Hippocampal formation (tissue), 2 donors: ENCODE results near the gene TMA7.
A peak's percentile ranks its signal among the peaks of the same experiment; 100 is the strongest.
"Not testable (repeated sequence)": the region's sequence is repeated elsewhere in the genome, so short reads cannot be mapped to it uniquely, and the experiment has no call there.

ENCODE experiments used
- DNase-seq, 2 donors: peaks; one replicate each; lab custom pipeline; 2025; lab: John Stamatoyannopoulos, UW

Gene TMA7

DNA sequence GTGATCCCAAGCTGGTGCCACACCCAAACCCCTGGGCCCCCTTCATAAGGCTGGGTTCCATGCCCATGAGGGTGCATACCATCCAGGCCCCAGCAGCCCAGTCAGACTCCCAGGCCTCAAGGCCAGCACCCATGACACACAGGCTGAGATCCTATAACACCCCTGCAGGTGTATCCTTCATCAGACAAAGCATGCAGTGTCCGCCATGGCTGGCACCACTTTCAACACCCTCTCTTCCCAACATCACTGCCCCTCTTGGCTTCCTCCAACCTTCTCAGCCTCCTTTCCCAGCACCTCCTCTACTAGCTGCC, 3.6 kb upstream of the TMA7 start:
- no peak for DNase-seq

DNA sequence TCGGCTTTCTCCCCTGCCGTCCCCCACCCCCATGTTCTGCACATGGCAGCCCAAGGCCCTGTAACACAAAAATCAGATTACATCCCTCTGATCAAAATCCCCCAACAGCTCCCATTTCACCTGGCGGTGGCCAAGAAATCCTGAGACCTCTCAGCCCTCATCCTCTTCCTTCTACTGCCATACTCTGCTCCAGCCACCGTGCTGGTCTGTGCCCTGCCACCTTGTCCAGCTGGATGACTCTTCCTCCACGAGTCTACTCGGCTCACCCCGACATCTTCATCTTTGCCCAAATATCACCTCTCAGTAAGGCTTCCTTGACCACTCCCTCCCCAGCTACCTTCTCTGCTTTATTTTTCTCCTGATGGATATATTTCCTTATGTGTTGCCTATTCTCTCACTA, 3.2 kb upstream of the TMA7 start:
- DNase-seq, result no peak

DNA sequence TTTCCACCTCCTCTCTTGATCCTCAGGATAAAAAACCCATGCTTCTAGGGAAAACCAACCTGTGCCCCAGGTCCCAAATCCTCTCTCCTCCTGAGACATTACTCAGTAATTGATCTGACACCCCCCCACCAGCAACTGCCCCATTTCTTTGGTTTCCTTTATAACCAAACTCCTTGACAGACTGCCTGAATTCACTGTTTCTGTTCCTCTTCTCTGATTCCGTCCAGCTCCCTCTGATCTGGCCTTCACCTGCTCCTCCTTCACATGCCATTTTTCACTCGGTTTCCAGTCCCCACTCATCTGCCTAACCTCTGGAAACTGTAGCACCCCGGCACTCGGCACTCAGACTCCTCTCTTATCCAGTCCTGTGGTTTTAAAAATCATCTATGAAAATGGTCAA, 2.2 kb upstream of the TMA7 start:
- no peak for DNase-seq

DNA sequence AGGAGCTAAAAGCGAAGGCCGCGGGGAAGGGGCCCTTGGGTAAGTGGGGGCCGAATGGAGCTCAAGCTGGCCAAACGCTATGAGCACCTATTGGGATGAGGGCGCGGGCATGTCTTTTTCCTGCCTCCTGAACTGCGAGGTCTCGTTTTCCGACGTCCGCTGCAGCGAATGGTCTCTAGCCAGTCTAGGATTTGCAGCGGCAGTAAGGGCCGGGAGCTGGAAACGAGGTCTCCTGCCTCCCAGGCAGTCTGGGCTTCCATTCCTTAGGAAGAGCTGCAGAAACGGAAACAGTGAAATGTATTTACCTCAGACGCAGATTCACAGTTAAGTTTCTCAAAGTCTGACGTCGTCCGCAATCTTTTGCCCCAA, 517 bp downstream of the TMA7 start:
- DNase-seq, result no peak

DNA sequence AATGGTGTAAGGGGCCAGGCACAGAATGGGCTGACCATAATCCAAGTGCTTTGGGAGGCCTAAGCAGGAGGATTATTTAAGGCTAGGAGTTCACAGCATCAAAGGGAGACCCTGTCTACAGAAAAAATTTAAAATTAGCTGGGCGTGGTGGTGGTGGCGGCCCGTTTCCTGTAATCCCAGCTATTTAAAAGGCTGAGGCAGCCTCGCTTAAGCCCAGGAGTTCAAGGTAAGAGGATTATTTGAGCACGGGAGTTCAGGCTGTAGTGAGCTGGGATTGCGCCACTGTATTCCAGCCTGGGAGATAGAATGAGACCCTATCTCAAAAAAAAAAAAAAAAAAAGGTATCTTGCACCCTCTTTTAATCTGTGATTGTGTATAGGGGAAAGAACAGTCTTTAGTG, 1.9 kb downstream of the TMA7 start:
- no peak for DNase-seq

DNA sequence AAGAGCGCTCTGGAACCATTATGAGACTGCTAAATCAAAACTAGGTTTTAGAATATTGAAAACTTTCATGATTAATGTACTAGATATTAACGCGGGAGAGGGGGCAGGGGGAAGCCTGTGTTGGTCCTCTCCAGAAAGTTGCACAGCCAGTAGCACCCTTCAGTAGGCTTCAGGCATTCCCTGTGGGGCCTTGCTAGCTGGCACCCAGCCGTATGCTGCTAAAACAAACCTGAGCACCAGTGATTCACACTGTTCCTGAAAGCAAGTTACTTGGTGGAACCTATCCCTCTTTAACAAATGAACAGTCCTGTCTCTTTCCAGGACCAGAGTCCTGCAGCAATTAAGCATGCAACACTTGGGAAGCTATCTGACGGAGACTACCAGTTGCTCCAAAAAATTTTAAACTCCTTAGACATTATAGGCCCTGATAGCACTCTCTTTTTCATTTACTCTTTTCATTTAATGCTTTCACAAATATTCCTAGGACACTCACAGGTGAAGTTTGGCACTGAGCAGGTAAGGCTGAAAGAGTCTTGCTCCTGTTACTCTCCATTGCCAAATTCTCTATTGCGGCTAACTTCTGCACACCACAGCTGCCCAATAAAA, 5.3 kb downstream of the TMA7 start:
- no peak for DNase-seq

DNA sequence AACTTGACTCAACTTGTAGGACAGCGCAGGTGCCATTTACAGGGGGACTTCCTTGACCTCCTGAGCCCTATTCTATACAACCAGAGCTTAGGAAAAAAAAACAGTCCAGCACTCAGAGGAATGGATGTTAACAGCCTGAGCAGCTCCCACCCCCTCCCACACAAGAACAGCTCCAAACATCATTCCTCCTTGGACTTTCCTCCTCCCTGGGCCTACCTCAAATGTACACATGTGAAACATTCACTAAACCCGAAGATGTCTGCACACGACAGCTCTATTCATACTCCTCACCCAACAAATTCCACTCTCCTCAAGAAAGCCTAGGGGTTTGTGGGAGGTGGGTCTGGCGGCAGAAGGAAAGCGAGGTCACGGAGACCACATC, 6.0 kb downstream of the TMA7 start:
- DNase-seq, result no peak

DNA sequence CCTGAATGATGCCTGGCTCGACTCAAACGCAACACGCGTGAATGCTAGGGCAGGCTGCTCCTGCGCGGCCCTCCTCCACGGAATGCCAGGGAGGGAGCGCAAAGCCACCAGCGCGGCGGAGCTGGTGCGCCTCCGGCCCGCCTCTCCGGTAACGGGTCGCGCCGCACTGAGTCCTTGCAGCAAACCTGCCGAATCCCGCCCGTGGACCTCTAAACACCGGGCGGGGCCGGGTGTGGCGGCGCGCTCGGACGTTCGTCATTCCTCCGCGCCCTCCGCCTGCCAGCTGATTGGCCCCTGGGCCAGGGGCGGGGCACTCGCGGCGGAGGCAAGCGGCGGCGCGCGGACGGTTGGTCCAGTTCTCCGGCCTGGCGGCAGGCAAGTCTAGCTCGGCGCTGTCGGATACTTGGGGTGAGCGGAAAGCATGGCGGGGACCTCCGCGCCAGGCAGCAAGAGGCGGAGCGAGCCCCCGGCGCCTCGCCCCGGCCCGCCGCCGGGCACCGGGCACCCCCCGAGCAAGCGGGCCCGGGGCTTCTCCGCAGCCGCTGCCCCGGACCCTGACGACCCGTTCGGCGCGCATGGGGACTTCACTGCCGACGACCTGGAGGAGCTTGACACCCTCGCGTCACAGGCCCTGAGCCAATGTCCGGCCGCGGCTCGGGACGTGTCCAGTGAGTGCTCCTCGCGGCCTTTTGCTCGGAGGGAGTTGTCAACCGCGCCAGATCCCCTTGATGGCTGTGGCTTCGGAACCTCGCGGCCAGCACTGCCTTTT, 6.6 kb downstream of the TMA7 start, which contains the start of gene ATRIP:
ATRIP (plus strand) TSS at position 313 of the 769 bp plus-strand sequence; CDS start at position 422, 109 bp downstream.
- DNase-seq, result peak; percentile 77 to 85

DNA sequence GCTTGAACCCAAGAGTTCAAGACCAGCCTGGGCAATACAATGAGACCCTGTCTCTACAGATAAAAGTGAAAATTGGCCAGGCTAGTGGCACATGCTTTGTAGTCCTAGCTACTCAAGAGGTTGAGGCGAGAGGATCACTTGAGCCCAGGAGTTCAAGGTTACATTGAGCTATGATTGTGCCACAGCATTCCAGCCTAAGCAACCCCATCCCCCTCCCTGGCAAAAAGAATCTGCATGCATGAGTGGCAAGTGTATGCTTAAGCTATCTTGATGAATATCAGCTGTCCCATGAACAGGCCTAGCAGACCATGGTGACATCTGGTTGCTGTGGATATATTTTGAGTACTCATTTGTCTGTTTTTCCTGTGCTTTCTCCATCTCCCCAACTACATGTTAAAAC, 11.2 kb downstream of the TMA7 start:
- no peak for DNase-seq

DNA sequence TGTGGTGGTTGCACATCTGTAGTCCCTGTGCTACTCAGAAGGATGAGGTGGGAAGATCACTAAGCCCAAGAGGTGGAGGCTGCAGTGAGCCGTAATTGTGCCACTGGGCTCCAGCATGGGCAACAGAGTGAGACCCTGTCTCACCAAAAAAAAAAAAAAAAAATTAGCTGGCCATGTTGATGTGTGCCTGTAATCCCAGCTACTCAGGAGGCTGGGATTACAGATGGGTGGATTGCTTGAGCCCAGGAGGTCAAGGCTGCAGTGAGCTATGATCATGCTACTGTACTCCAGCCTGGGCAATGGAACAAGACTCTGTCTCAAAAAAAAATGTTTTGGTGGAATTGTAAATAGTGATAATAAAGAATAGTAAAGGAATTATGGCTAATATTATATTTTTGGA, 16.4 kb downstream of the TMA7 start:
- DNase-seq, result no peak

DNA sequence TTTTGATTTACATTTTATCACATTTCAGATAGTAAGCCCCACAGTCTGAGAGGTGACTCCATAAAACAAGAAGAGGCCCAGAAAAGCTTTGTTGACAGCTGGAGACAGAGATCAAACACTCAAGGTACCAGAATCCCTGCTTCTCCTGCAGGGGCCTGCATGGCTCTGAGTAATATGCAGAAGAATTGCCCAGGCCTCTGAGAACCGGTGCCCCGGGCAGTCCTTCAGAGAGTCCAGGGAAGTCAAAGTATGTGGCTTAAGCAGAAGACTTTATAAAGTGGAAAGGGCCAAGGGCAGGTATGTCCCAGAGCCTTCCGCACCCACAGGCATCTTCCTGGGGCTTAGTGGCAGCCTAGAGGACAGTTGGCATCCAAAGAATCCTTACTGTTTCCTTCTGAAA, 19.3 kb downstream of the TMA7 start:
- no peak for DNase-seq

DNA sequence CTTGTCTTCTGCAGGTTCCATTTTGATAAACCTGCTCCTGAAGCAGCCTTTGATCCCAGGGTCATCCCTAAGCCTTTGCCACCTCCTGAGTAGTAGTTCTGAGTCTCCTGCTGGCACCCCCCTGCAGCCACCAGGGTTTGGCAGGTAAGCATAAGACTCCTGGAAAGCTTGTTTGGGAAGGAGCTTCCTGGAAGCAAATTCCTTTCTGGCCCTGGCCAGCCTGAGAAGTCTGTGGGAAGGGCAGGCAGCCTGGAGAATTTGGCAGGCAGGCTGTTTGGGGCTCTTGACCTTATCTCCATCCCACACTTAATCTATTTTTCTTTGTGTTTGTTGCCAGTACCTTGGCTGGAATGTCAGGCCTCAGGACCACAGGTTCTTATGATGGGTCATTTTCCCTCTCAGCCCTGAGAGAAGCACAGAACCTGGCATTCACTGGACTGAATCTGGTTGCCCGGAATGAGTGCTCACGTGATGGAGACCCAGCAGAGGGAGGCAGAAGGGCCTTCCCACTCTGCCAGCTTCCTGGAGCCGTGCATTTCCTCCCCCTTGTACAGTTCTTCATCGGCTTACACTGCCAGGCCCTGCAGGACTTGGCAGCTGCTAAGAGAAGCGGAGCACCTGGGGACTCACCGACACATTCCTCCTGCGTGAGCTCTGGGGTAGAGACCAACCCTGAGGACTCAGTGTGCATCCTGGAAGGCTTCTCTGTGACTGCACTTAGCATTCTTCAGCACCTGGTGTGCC, 19.9 kb downstream of the TMA7 start:
- DNase-seq, result peak in 1 of 2 donors; percentile 10

DNA sequence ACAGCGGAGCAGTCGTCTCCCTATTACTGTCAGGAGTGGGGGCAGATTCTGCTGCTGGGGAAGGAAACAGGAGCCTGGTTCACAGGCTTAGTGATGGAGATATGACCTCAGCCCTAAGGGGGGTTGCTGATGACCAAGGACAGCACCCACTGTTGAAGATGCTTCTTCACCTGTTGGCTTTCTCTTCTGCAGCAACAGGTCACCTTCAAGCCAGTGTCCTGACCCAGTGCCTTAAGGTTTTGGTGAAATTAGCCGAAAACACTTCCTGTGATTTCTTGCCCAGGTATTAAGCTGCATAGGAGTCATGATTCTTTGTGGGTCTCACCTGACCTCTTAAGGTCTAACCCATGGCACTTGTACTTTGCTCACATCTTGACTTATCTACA, 20.5 kb downstream of the TMA7 start:
- no peak for DNase-seq

DNA sequence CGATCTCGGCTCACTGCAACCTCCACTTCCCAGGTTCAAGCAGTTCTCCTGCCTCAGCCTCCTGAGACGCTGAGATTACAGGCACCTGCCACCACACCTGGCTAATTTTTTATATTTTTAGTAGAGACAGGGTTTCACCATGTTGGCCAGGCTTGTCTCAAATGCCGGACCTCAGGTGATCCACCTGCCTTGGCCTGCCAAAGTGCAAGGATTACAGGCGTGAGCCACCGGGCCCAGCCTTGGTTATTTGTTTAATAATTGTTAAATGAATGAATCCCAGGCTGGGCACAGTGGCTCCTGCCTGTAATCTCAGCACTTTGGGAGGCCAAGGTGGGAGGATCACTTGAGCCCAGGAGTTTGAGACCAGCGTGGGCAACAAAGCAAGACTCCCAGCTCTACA, 21.7 kb downstream of the TMA7 start:
- DNase-seq, result not testable (repeated sequence)

DNA sequence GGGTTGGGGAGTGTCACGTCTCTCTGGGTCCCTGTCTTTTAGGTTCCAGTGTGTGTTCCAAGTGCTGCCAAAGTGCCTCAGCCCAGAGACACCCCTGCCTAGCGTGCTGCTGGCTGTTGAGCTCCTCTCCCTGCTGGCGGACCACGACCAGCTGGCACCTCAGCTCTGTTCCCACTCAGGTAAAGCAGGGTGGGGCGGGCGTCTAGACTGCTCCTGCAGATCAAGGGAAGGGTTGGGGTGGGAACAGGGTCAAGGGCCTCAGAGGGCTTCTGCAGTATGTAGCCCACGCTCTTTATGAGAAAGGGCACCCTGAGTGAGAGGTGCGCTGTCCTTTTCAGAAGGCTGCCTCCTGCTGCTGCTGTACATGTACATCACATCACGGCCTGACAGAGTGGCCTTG, 23.6 kb downstream of the TMA7 start:
- DNase-seq, result no peak

DNA sequence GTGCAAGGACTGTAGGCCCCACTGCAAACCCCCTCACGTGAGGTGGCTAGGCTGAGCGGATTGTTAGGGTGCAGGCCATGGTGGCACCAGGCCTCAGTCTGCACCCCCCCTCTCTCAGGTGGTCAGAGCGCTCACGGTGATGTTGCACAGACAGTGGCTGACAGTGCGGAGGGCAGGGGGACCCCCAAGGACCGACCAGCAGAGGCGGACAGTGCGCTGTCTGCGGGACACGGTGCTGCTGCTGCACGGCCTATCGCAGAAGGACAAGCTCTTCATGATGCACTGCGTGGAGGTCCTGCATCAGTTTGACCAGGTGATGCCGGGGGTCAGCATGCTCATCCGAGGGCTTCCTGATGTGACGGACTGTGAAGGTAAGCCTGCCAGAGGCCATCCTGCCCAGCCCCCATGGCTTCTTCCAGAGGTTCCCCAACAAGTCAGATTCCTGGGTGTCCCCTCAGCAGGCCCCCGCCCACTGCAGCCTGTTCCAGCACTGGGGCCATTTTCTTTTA, 24.7 kb downstream of the TMA7 start:
- no peak for DNase-seq

DNA sequence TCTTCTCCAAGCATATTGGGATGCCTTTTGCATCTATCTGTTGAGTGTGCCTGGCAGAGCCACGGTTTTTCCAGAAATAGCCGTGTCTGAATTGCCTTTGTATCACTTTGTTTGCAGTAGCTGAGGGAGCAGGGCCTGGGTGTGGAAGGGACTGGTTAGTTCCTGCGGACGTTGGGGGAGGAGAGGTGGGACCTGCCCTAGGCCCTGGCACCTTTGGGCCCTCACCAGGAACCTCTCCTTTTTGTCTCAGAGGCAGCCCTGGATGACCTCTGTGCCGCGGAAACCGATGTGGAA, 25.1 kb downstream of the TMA7 start:
- DNase-seq, result no peak

DNA sequence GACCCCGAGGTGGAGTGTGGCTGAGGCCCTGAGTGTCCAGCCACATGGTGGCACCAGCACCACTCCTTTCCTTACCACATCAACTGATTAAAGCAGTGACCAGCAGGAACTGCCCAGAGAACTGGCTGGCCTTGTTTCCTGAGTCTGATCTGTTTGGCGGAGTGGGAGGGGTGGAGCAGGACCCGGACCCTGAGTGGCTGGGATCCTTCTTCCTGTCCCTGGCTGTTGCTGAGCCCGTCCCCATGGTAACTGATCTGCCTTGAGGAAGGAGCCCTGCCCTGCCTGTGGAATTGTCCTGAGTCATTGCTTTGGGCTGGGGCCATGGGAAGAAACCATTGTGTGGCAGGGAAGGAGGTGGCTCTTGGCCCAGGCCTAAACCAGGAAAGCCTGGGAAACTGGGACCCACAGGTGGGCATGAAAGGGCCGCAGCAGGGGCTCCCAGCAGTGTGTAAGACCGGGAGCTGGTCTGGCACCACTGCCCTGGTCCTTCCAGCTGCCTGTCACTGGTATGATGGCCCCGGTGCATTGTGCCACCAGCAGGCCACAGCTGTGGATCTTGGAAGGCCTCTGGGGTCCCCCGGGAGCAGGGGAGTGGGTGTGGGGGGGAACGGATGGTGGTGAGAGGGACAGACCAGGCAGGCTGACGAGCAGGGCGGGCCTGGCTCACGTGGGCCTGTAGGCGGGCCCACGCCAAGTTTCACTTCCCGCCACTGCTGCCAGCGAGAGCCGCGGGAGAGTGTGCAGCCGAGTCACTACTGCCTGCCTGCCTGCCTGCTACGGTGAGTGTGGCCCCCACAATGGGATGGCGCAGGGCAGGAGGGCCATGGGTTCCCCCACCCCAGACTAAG, 25.7 kb downstream of the TMA7 start:
- DNase-seq, result peak; percentile 95 to 99

DNA sequence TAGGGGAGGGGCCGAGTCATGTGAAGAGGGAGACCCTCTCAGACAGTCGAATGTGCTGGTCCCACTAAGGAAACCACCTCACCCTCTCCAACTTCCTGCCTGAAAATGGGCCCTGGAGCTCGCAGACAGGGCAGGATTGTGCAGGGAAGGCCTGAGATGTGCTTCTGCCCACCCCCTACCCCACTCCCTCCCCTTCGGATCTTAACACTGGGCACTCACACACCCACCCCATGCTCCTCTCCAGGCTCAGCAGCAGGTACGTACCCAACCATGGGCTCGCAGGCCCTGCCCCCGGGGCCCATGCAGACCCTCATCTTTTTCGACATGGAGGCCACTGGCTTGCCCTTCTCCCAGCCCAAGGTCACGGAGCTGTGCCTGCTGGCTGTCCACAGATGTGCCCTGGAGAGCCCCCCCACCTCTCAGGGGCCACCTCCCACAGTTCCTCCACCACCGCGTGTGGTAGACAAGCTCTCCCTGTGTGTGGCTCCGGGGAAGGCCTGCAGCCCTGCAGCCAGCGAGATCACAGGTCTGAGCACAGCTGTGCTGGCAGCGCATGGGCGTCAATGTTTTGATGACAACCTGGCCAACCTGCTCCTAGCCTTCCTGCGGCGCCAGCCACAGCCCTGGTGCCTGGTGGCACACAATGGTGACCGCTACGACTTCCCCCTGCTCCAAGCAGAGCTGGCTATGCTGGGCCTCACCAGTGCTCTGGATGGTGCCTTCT, 26.5 kb downstream of the TMA7 start:
- DNase-seq, result no peak

DNA sequence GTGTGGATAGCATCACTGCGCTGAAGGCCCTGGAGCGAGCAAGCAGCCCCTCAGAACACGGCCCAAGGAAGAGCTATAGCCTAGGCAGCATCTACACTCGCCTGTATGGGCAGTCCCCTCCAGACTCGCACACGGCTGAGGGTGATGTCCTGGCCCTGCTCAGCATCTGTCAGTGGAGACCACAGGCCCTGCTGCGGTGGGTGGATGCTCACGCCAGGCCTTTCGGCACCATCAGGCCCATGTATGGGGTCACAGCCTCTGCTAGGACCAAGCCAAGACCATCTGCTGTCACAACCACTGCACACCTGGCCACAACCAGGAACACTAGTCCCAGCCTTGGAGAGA, 27.0 kb downstream of the TMA7 start:
- no peak for DNase-seq

DNA sequence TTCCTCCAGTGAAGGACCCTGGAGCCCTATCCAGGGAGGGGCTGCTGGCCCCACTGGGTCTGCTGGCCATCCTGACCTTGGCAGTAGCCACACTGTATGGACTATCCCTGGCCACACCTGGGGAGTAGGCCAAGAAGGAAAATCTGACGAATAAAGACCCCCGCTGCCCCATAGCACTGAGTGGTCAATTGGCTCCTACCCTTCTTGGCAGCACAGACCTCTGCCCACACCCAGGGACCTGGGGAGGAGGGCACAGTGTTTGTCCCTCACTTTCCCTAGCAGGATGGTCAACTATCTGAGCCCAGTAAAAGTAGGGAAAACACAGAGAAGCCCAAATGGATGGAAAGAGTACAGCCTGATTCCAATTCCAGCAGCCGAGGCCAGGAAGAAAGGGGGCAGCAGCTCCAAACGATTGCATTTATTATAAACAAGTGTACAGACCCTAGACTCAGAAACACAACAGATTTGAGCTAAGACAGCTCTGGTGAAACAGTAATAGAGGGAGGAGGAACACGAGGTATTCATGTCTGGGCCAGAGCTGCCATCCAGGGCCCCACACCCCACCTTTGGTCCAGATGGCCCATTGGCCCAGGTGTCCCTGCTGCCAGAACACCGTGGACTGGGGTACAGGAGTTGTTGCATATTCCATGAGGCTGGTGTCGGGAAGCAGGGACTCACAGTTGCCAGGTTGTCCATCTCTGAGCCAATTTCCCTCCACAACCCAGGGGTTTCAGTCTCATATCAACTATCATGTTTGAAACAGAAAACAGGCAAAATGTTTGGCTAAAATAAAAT, 27.6 kb downstream of the TMA7 start:
- DNase-seq, result no peak
